ENCODE data around the gene STK24.
A peak's percentile ranks its signal among the peaks of the same experiment; 100 is the strongest.

GRCh38 chr13:98475522-98475921 lies 101.4 kb downstream of the STK24 start:
- no peak for TF ChIP-seq CTCF (IDR thresholded peaks at IDR 0.05)
- peak in 1 of 2 donors; percentile 38 for TF ChIP-seq POLR2AphosphoS5 (IDR thresholded peaks at IDR 0.05)
- TF ChIP-seq POLR2A (IDR thresholded peaks at IDR 0.05): no peak
- TF ChIP-seq EP300 (IDR thresholded peaks at IDR 0.05): no peak

All from upper lobe of left lung (tissue), 4 donors.